ENCODE measurements around the gene REELD1.

The REELD1 gene

DNA sequence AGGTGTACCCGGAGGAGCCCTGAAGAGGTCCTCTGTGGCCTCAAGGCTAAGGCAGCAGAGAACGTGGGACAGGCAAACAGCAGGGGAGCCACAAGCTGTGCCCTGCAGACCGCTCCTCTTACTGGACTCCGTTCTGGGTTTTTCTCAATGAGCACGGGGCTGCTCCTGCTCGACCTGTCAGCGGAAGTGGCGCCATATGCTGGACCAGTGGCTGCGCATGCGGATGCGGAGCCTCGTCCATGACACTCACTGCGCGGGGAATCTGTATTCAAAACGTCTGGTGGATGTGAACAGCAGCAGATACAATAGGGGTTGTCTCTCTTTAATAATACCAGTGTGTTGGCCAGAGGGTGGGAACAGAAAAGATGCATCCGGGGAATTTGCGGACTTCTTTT, 29.5 kb downstream of the REELD1 start:
- no peaks in the 10 kb centered on the region for H3F3A ChIP-seq (ENCODE audit: low read depth)
- H3K9ac ChIP-seq (ENCODE audit: low read depth, low read length, poor library complexity, severe bottlenecking), result no peak overlapping the region
- H3K9me2 ChIP-seq (replicated peaks; ENCODE audit: low read depth, low read length), result no peaks in the 10 kb centered on the region
- no peaks in the 10 kb centered on the region for H3K79me2 ChIP-seq (ENCODE audit: insufficient read depth, low read length)
- no peak for TF ChIP-seq EZH2phosphoT487 (IDR thresholded peaks at IDR 0.05; ENCODE audit: borderline replicate concordance)
- TF ChIP-seq, protein P1, sequence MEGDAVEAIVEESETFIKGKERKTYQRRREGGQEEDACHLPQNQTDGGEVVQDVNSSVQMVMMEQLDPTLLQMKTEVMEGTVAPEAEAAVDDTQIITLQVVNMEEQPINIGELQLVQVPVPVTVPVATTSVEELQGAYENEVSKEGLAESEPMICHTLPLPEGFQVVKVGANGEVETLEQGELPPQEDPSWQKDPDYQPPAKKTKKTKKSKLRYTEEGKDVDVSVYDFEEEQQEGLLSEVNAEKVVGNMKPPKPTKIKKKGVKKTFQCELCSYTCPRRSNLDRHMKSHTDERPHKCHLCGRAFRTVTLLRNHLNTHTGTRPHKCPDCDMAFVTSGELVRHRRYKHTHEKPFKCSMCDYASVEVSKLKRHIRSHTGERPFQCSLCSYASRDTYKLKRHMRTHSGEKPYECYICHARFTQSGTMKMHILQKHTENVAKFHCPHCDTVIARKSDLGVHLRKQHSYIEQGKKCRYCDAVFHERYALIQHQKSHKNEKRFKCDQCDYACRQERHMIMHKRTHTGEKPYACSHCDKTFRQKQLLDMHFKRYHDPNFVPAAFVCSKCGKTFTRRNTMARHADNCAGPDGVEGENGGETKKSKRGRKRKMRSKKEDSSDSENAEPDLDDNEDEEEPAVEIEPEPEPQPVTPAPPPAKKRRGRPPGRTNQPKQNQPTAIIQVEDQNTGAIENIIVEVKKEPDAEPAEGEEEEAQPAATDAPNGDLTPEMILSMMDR (conservative IDR thresholded peaks at IDR 0.05; ENCODE audit: low read length), result no peak
- no peak overlapping the region for H3K4me2 ChIP-seq (ENCODE audit: low read depth, low read length, poor library complexity, severe bottlenecking)
- H3K9me3 ChIP-seq (ENCODE audit: insufficient read depth, low read depth, low read length), result no peaks in the 10 kb centered on the region
- H3K4me1 ChIP-seq (ENCODE audit: insufficient read depth, low read length, poor library complexity, severe bottlenecking), result peaks cover 3% of the 10 kb centered on the region
- no peak overlapping the region for H2AFZ ChIP-seq (ENCODE audit: low read length)
- no peak overlapping the region for H3K4me3 ChIP-seq (ENCODE audit: low read length, poor library complexity, severe bottlenecking)
- H3K36me3 ChIP-seq (ENCODE audit: insufficient read depth, low read length), result no peaks in the 10 kb centered on the region
- no peaks in the 10 kb centered on the region for H4K20me1 ChIP-seq (ENCODE audit: insufficient read depth, low read length, poor library complexity, severe bottlenecking)
- H3K27me3 ChIP-seq (ENCODE audit: insufficient read depth, low read length, poor library complexity, severe bottlenecking), result no peaks in the 10 kb centered on the region

DNA sequence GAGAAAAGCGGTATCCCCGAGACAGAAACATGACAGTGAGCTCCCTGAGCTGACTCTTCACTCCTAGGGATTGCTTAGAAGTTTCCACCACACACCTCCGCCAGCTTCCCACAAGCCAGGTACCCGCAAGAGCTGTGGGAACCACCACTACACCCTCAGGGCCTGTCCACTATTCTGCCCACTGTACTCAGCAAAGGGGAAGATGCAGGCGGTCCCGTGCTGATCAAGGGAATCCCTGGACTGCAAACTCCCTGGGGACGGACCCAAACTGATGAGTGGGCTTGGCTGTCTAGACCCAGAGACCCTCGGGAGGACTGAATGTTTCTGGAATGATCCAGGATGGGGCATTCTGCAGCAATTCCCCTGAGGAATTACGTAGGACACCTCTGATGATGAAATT, 30.2 kb downstream of the REELD1 start:
- Histone ChIP-seq H3F3A (ENCODE audit: low read depth) (no peaks in the 10 kb centered on the region), H3K27me3 (ENCODE audit: insufficient read depth, low read length, poor library complexity, severe bottlenecking) (no peaks in the 10 kb centered on the region), H3K9me2 (replicated peaks; ENCODE audit: low read depth, low read length) (no peaks in the 10 kb centered on the region), H3K79me2 (ENCODE audit: insufficient read depth, low read length) (no peaks in the 10 kb centered on the region), H3K9me3 (ENCODE audit: insufficient read depth, low read depth, low read length) (no peaks in the 10 kb centered on the region), H3K9ac (ENCODE audit: low read depth, low read length, poor library complexity, severe bottlenecking) (no peak overlapping the region), H3K36me3 (ENCODE audit: insufficient read depth, low read length) (no peaks in the 10 kb centered on the region), H2AFZ (ENCODE audit: low read length) (no peak overlapping the region), H4K20me1 (ENCODE audit: insufficient read depth, low read length, poor library complexity, severe bottlenecking) (no peaks in the 10 kb centered on the region), H3K4me2 (ENCODE audit: low read depth, low read length, poor library complexity, severe bottlenecking) (no peak overlapping the region), H3K4me3 (ENCODE audit: low read length, poor library complexity, severe bottlenecking) (no peak overlapping the region), H3K4me1 (ENCODE audit: insufficient read depth, low read length, poor library complexity, severe bottlenecking) (peaks cover 3% of the 10 kb centered on the region)
- TF ChIP-seq, protein P1 (conservative IDR thresholded peaks at IDR 0.05; ENCODE audit: low read length), result no peak
- TF ChIP-seq EZH2phosphoT487 (IDR thresholded peaks at IDR 0.05; ENCODE audit: borderline replicate concordance), result no peak

DNA sequence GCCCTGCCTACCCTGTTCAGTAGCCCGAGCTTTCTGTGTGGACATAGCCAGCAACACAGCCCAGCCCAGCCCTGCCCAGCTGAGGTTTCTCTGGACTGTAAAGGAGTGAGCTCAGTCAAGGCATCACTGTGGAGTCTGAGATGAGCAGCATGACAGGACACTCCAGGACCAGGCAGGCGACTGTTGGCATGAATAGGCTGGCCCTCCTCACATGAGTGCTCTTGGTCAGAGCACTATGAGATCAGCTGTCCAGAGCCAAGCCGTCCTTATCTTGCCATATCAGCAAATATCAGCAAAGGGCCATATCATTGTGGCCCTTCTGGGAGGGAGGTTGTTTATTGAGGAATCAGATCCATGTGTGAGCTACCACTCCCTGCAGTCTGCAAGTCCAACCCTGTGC, 30.9 kb downstream of the REELD1 start:
- no peaks in the 10 kb centered on the region for H3K9me3 ChIP-seq (ENCODE audit: insufficient read depth, low read depth, low read length)
- H3K9me2 ChIP-seq (replicated peaks; ENCODE audit: low read depth, low read length), result no peaks in the 10 kb centered on the region
- no peaks in the 10 kb centered on the region for H3K79me2 ChIP-seq (ENCODE audit: insufficient read depth, low read length)
- no peaks in the 10 kb centered on the region for H3K27me3 ChIP-seq (ENCODE audit: insufficient read depth, low read length, poor library complexity, severe bottlenecking)
- no peaks in the 10 kb centered on the region for H4K20me1 ChIP-seq (ENCODE audit: insufficient read depth, low read length, poor library complexity, severe bottlenecking)
- no peak overlapping the region for H3K4me2 ChIP-seq (ENCODE audit: low read depth, low read length, poor library complexity, severe bottlenecking)
- no peak overlapping the region for H2AFZ ChIP-seq (ENCODE audit: low read length)
- no peaks in the 10 kb centered on the region for H3K36me3 ChIP-seq (ENCODE audit: insufficient read depth, low read length)
- TF ChIP-seq EZH2phosphoT487 (IDR thresholded peaks at IDR 0.05; ENCODE audit: borderline replicate concordance), result no peak
- TF ChIP-seq, protein P1 (conservative IDR thresholded peaks at IDR 0.05; ENCODE audit: low read length), result no peak
- H3K9ac ChIP-seq (ENCODE audit: low read depth, low read length, poor library complexity, severe bottlenecking), result no peak overlapping the region
- H3F3A ChIP-seq (ENCODE audit: low read depth), result no peaks in the 10 kb centered on the region
- H3K4me1 ChIP-seq (ENCODE audit: insufficient read depth, low read length, poor library complexity, severe bottlenecking), result peaks cover 3% of the 10 kb centered on the region
- no peak overlapping the region for H3K4me3 ChIP-seq (ENCODE audit: low read length, poor library complexity, severe bottlenecking)

Data from Loucy (cell line).